SK-N-SH (cell line): Measurements from ENCODE around the gene KLF13. TPM values are rescaled to one million over a fixed set of nuclear protein-coding genes. Genes with fewer than 3 reads are reported as not detected.

Experiments used
- CTCF ChIA-PET: fragments of 300-600, 350-600 bp; formaldehyde crosslinking; extraction: SDS; loops from one replicate; lab custom pipeline; 2021; lab: Yijun Ruan, JAX
- POLR2A ChIA-PET: fragments of 350-600 bp; sonication (Branson Sonifier 250); formaldehyde crosslinking; extraction: SDS; loops from one replicate; lab custom pipeline; 2020; ENCODE audit warnings: antibody characterized with exemption, inconsistent platforms; lab: Yijun Ruan, JAX
- DNase-seq: peaks from one replicate; pipeline ENCODE4 v3.0.0; 2012
- H2AFZ ChIP-seq: fragments of 200-600 bp; sonication (generic); 2 replicates; pipeline ENCODE4 v1.8.1; 2016; ENCODE audit warnings: antibody characterized with exemption, mild to moderate bottlenecking, low read depth
- H3F3A ChIP-seq: fragments of 200-600 bp; sonication (generic); replicated peaks from 2 replicates; pipeline ENCODE3; 2016; ENCODE audit warnings: antibody characterized with exemption, mild to moderate bottlenecking; ENCODE audit not compliant: insufficient read depth
- H3K27ac ChIP-seq, 2 experiments: fragments of 200-500 bp in 1 of 2; fragments of 200-600 bp in 1 of 2; sonication (Bioruptor generic) in 1 of 2; sonication (generic), shearing (Covaris generic) in 1 of 2; 2 replicates each; pipeline versions ENCODE4 v1.5.1 to v1.6.1; 2014 to 2016; ENCODE audit warnings: low read depth in 2 of 2, inconsistent platforms in 1 of 2, low read length in 1 of 2, mild to moderate bottlenecking in 1 of 2, mixed read lengths in 1 of 2
- H3K27me3 ChIP-seq: fragments of 200-600 bp; sonication (generic), shearing (Covaris generic); 2 replicates; pipeline ENCODE4 v1.6.1; 2016; ENCODE audit warnings: mixed run types; ENCODE audit not compliant: insufficient read depth
- H3K36me3 ChIP-seq, 2 experiments: fragments of 200-500 bp in 1 of 2; fragments of 200-600 bp in 1 of 2; sonication (Bioruptor generic) in 1 of 2; sonication (generic) in 1 of 2; replicated peaks in 1 of 2; 2 replicates each; pipeline versions ENCODE3 to v1.5.1; 2014 to 2016; ENCODE audit warnings: low read length in 1 of 2, mild to moderate bottlenecking in 1 of 2; ENCODE audit not compliant: insufficient read depth in 2 of 2, control insufficient read depth in 1 of 2
- H3K4me1 ChIP-seq, 2 experiments: fragments of 200-500 bp in 1 of 2; fragments of 200-600 bp in 1 of 2; sonication (Bioruptor generic) in 1 of 2; sonication (generic), shearing (Covaris generic) in 1 of 2; 2 replicates each; pipeline versions ENCODE4 v1.5.1 to v1.6.1; 2014 to 2016; ENCODE audit warnings: low read depth in 1 of 2, low read length in 1 of 2, mixed run types in 1 of 2; ENCODE audit not compliant: insufficient read depth in 2 of 2, control insufficient read depth in 1 of 2
- H3K4me2 ChIP-seq: fragments of 200-600 bp; sonication (generic), shearing (Covaris generic); 2 replicates; pipeline ENCODE4 v1.6.1; 2017; ENCODE audit warnings: mixed run types
- H3K4me3 ChIP-seq, 2 experiments: fragments of 200-500 bp in 1 of 2; fragments of 200-600 bp in 1 of 2; sonication (Bioruptor generic) in 1 of 2; sonication (generic), shearing (Covaris generic) in 1 of 2; 2 replicates each; pipeline versions ENCODE4 v1.5.1 to v1.8.1; 2014 to 2016; ENCODE audit warnings: low read depth in 2 of 2, inconsistent platforms in 1 of 2, low read length in 1 of 2, mild to moderate bottlenecking in 1 of 2, mixed read lengths in 1 of 2, moderate library complexity in 1 of 2
- H3K79me2 ChIP-seq: fragments of 200-600 bp; sonication (generic); 2 replicates; pipeline ENCODE4 v1.8.1; 2017; ENCODE audit warnings: mild to moderate bottlenecking; ENCODE audit not compliant: insufficient read depth
- H3K9ac ChIP-seq: fragments of 200-600 bp; sonication (generic); 2 replicates; pipeline ENCODE4 v1.6.1; 2017; ENCODE audit warnings: mixed run types
- H3K9me2 ChIP-seq: fragments of 200-600 bp; sonication (generic); 2 replicates; pipeline ENCODE4 v1.6.1; 2017; ENCODE audit warnings: mixed run types
- H3K9me3 ChIP-seq: fragments of 200-600 bp; sonication (generic); 2 replicates; pipeline ENCODE4 v1.6.1; 2017; ENCODE audit warnings: mixed run types, mild to moderate bottlenecking, moderate library complexity
- H4K20me1 ChIP-seq: fragments of 200-600 bp; sonication (generic); 2 replicates; pipeline ENCODE4 v1.6.1; 2017; ENCODE audit warnings: mild to moderate bottlenecking, mixed run types; ENCODE audit not compliant: insufficient read depth
- CHD2 ChIP-seq: fragments of 150-350 bp; IDR thresholded peaks from 2 replicates; pipeline ENCODE4 v1.6.1; 2018; ENCODE audit warnings: low read length; ENCODE audit not compliant: partially characterized antibody
- ELF1 ChIP-seq: IDR thresholded peaks from 2 replicates; pipeline ENCODE4 v1.4.0; 2012
- EP300 ChIP-seq, 2 experiments: IDR thresholded peaks; 2 replicates each; pipeline versions ENCODE4 v1.4.0 to v1.6.1; 2012; ENCODE audit warnings: borderline replicate concordance in 1 of 2, low read depth in 1 of 2, low read length in 1 of 2
- EZH2phosphoT487 ChIP-seq: fragments of 200-600 bp; sonication (generic); IDR thresholded peaks from 2 replicates; pipeline ENCODE4 v1.6.1; 2017; ENCODE audit warnings: low read depth, mixed run types, mild to moderate bottlenecking, antibody characterized with exemption, moderate library complexity, borderline replicate concordance
- FOSL2 ChIP-seq: IDR thresholded peaks from 2 replicates; pipeline ENCODE4 v1.4.0; 2012; ENCODE audit warnings: low read depth, mild to moderate bottlenecking, moderate library complexity, borderline replicate concordance
- FOXM1 ChIP-seq: IDR thresholded peaks from 2 replicates; pipeline ENCODE4 v1.4.0; 2012; ENCODE audit warnings: low read depth, mild to moderate bottlenecking
- GABPA ChIP-seq: IDR thresholded peaks from 2 replicates; pipeline ENCODE4 v1.4.0; 2012; ENCODE audit warnings: low read depth, mild to moderate bottlenecking
- GATA2 ChIP-seq: sonication (generic); formaldehyde crosslinking; IDR thresholded peaks from 2 replicates; pipeline ENCODE4 v1.5.0; 2020; ENCODE audit warnings: mild to moderate bottlenecking, missing genetic modification reagents
- JUND ChIP-seq: IDR thresholded peaks from 2 replicates; pipeline ENCODE4 v1.4.0; 2012
- MEF2A ChIP-seq: IDR thresholded peaks from 2 replicates; pipeline ENCODE4 v1.4.0; 2012; ENCODE audit warnings: low read depth, borderline replicate concordance
- RAD21 ChIP-seq: IDR thresholded peaks from 2 replicates; pipeline ENCODE4 v1.6.1; 2012; ENCODE audit warnings: mild to moderate bottlenecking, low read length
- RCOR1 ChIP-seq: fragments of 150-350 bp; IDR thresholded peaks from 2 replicates; pipeline ENCODE4 v1.6.1; 2017; ENCODE audit warnings: antibody characterized with exemption, low read length
- SIN3A ChIP-seq: IDR thresholded peaks from 2 replicates; pipeline ENCODE4 v1.6.1; 2012; ENCODE audit warnings: low read depth, mild to moderate bottlenecking, low read length, moderate library complexity, borderline replicate concordance
- TCF12 ChIP-seq: IDR thresholded peaks from 2 replicates; pipeline ENCODE4 v1.4.0; 2012
- WGBS: methylation state at CpG from one replicate; pipeline ENCODE4 v1.1.6; 2017; ENCODE audit warnings: low lambda C conversion rate; 5-methylcytosine and 5-hydroxymethylcytosine counted together
- polyA plus RNA-seq, 3 experiments: library from polyadenylated mRNA; depleted of rRNA; stranded (reverse); fragments of >200 nt; gene quantifications; 2 replicates each; pipeline ENCODE4 v1.2.3, GENCODE V29; 2012
- TF ChIP-seq, protein P1 (sequence below): fragments of 200-600 bp; sonication (generic); IDR thresholded peaks from 2 replicates; pipeline ENCODE4 v1.6.1; 2017; ENCODE audit warnings: antibody characterized with exemption, mild to moderate bottlenecking, moderate library complexity
- TF ChIP-seq, protein P2 (sequence below): IDR thresholded peaks from 2 replicates; pipeline ENCODE4; 2012
- TF ChIP-seq, protein P3 (sequence below): IDR thresholded peaks from 2 replicates; pipeline ENCODE4 v1.4.0; 2012; ENCODE audit warnings: low read depth
- TF ChIP-seq, protein P4 (sequence below): fragments of 150-350 bp; IDR thresholded peaks from 2 replicates; pipeline ENCODE4 v1.6.1; 2017; ENCODE audit warnings: antibody characterized with exemption, low read length, low read depth, borderline replicate concordance

The KLF13 gene
- polyA plus RNA-seq, 1 of the 3 experiments (the other 2 are of a cell fraction): 7.1 TPM

DNA sequence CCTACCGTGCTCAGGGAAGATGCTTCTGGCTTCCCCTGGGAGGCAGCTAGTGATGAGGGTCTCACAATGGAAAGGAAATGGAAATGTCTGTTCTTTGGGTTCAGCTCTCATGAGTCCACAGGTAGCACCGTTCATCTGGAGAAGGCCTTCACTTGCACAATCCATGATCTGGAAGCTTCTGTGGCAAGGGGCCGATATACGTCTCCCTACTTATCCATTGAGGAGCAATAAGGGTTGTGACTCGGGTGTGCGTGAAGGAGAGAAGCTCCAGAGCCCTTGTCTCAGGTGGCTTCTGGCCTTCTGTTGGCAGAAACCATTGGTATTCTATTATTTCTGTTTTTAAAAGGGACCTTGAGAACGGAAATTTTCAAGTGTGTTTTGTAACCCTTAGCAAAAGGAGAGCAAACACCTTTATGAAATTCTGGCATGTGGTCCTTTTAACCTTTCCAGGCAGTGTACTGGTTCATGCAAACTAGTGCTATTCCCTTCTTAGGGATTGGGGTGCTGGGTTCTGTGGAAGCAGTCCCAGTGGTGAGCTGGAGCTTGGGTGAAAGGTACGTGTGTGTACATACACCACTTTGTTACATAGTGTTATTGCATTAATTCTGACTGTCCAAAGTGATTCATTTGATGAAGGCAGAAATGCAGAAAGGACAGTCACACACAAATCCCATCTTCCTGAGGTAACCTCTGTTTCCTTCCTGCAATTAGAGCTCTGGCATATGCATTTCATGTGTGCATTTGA is 32.5 kb downstream of the KLF13 start:
- Histone ChIP-seq H3K9me3 (no peaks in the 10 kb centered on the region), H3F3A (no peaks in the 10 kb centered on the region), H3K9me2 (no peaks in the 10 kb centered on the region), H3K4me3 (no peak overlapping the region), H3K36me3 (no peaks in the 10 kb centered on the region), H3K27ac (peak overlapping the region in 1 of 2 experiments; percentile 47; a peak in 1 of 4 replicates), H3K4me2 (no peak overlapping the region), H3K79me2 (peaks cover 44% of the 10 kb centered on the region), H4K20me1 (peaks cover 51% of the 10 kb centered on the region), H3K27me3 (no peaks in the 10 kb centered on the region), H3K4me1 (peaks cover 4 to 80% of the 10 kb centered on the region in 2 experiments), H3K9ac (no peak overlapping the region), H2AFZ (no peak overlapping the region)
- no peak for TF ChIP-seq EP300 (IDR thresholded peaks at IDR 0.05; ENCODE audit: borderline replicate concordance in 1 of 2, low read depth in 1 of 2, low read length in 1 of 2)
- TF ChIP-seq, protein P1, sequence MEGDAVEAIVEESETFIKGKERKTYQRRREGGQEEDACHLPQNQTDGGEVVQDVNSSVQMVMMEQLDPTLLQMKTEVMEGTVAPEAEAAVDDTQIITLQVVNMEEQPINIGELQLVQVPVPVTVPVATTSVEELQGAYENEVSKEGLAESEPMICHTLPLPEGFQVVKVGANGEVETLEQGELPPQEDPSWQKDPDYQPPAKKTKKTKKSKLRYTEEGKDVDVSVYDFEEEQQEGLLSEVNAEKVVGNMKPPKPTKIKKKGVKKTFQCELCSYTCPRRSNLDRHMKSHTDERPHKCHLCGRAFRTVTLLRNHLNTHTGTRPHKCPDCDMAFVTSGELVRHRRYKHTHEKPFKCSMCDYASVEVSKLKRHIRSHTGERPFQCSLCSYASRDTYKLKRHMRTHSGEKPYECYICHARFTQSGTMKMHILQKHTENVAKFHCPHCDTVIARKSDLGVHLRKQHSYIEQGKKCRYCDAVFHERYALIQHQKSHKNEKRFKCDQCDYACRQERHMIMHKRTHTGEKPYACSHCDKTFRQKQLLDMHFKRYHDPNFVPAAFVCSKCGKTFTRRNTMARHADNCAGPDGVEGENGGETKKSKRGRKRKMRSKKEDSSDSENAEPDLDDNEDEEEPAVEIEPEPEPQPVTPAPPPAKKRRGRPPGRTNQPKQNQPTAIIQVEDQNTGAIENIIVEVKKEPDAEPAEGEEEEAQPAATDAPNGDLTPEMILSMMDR: no peak
- TF ChIP-seq, protein P2, sequence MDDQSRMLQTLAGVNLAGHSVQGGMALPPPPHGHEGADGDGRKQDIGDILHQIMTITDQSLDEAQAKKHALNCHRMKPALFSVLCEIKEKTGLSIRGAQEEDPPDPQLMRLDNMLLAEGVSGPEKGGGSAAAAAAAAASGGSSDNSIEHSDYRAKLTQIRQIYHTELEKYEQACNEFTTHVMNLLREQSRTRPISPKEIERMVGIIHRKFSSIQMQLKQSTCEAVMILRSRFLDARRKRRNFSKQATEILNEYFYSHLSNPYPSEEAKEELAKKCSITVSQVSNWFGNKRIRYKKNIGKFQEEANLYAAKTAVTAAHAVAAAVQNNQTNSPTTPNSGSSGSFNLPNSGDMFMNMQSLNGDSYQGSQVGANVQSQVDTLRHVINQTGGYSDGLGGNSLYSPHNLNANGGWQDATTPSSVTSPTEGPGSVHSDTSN: no peak
- no peak for TF ChIP-seq FOSL2
- TF ChIP-seq, protein P3, sequence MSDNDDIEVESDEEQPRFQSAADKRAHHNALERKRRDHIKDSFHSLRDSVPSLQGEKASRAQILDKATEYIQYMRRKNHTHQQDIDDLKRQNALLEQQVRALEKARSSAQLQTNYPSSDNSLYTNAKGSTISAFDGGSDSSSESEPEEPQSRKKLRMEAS: no peak
- TF ChIP-seq FOXM1: no peak
- no peak for TF ChIP-seq RAD21
- no peak for TF ChIP-seq CHD2
- TF ChIP-seq TCF12: no peak
- TF ChIP-seq JUND: no peak
- no peak for TF ChIP-seq SIN3A
- TF ChIP-seq GABPA: no peak
- no peak for TF ChIP-seq MEF2A
- no peak for TF ChIP-seq ELF1
- ChIA-PET CTCF (interaction anchor here (1.3 to 3.1 kb wide), 6 partner anchors 8 to 230 kb away, joined by 3 to 17 read pairs (median 4); no protein-coding TSS in a partner anchor), POLR2A (interaction anchor here (1.4 to 1.8 kb wide), 2 partner anchors 13 to 33 kb away, joined by 4 to 6 read pairs; no protein-coding TSS in a partner anchor)
- no peak for DNase-seq
- WGBS: 96% methylated on average over 8 of the region's 8 CpGs

DNA sequence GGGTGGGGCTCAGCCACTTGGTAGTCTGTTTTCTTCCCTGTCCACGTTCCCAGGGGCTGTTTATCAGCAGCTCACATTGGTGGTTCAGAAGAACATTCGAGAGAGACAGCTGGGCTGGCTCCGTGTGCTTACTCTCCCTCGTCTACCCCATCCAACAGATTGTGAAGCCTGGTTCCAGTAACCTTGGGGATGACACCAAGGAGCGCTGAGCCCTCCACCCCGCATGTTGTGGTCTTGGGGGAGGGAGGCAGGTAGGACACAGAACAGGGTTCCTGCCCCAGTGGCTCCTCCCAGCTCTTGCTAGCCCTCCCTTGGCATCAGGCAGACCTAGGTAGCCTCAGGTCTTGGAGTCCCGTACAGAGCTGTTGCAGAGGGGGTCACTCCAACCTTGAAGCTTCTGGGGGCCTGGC is 33.1 kb downstream of the KLF13 start:
- Histone ChIP-seq H3K36me3 (no peaks in the 10 kb centered on the region), H2AFZ (no peak overlapping the region), H3K4me3 (no peak overlapping the region), H3K9ac (no peak overlapping the region), H3F3A (no peaks in the 10 kb centered on the region), H3K4me1 (peaks cover 0 to 80% of the 10 kb centered on the region in 2 experiments; a peak in 2 of 4 replicates), H3K9me2 (no peaks in the 10 kb centered on the region), H3K79me2 (peaks cover 41% of the 10 kb centered on the region), H3K4me2 (no peak overlapping the region), H3K27me3 (no peaks in the 10 kb centered on the region), H4K20me1 (peaks cover 57% of the 10 kb centered on the region), H3K9me3 (no peaks in the 10 kb centered on the region), H3K27ac (peak overlapping the region in 1 of 2 experiments; percentile 47; a peak in 1 of 4 replicates)
- TF ChIP-seq, protein P2: no peak
- TF ChIP-seq, protein P4, sequence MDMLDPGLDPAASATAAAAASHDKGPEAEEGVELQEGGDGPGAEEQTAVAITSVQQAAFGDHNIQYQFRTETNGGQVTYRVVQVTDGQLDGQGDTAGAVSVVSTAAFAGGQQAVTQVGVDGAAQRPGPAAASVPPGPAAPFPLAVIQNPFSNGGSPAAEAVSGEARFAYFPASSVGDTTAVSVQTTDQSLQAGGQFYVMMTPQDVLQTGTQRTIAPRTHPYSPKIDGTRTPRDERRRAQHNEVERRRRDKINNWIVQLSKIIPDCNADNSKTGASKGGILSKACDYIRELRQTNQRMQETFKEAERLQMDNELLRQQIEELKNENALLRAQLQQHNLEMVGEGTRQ: no peak
- TF ChIP-seq GATA2 (CRISPR knock-in tag): no peak
- no peak for TF ChIP-seq EZH2phosphoT487
- TF ChIP-seq RCOR1: no peak
- TF ChIP-seq FOXM1: no peak
- TF ChIP-seq RAD21: no peak
- 87% methylated on average over 5 of the region's 7 CpGs for WGBS
- CTCF ChIA-PET: interaction anchor here (1.5 to 3.1 kb wide), 5 partner anchors 8 to 159 kb away, joined by 3 to 17 read pairs (median 5); no protein-coding TSS in a partner anchor
- POLR2A ChIA-PET: interaction anchor here (1.4 to 1.8 kb wide), 2 partner anchors 13 to 34 kb away, joined by 4 to 6 read pairs; no protein-coding TSS in a partner anchor
- DNase-seq: peak; percentile 46
